Measurements from ENCODE around the gene PNCK. TPM values are rescaled to one million over a fixed set of nuclear protein-coding genes. Genes with fewer than 3 reads are reported as not detected.

The PNCK gene
- total RNA-seq, 2 experiments from 2014 or later = not detected

GRCh38 chrX:153636716-153637115 lies 36.9 kb downstream of the PNCK start:
- no peak overlapping the region for H3K4me3 Mint-ChIP-seq
- DNase-seq (no peak), ATAC-seq (no peak)
- H3K27me3 Mint-ChIP-seq = peaks cover 8% of the 10 kb centered on the region
- H3K27ac Mint-ChIP-seq = no peak overlapping the region
- H3K4me1 Mint-ChIP-seq = no peaks in the 10 kb centered on the region
- no peaks in the 10 kb centered on the region for H3K36me3 Mint-ChIP-seq
- no peaks in the 10 kb centered on the region for H3K9me3 Mint-ChIP-seq (ENCODE audit: low read depth)
- CTCF ChIA-PET = interaction anchor here (1.0 to 1.8 kb wide), 3 partner anchors 8 to 103 kb away, joined by 3 to 7 read pairs (median 3); no protein-coding TSS in a partner anchor

GRCh38 chrX:153635788-153636668 lies 37.6 kb downstream of the PNCK start:
- Mint-ChIP-seq H3K9me3 (ENCODE audit: low read depth) (peaks cover 2% of the 10 kb centered on the region), H3K36me3 (peaks cover 2% of the 10 kb centered on the region), H3K4me3 (no peak overlapping the region), H3K27me3 (peaks cover 2% of the 10 kb centered on the region), H3K27ac (no peak overlapping the region), H3K4me1 (no peaks in the 10 kb centered on the region)
- DNase-seq (no peak), ATAC-seq (no peak)
- CTCF ChIA-PET = interaction anchor here (1.0 to 1.8 kb wide), 5 partner anchors 9 to 102 kb away, joined by 3 to 7 read pairs (median 3); no protein-coding TSS in a partner anchor

GRCh38 chrX:153635388-153635787 lies 38.2 kb downstream of the PNCK start:
- Mint-ChIP-seq H3K4me1 (no peaks in the 10 kb centered on the region), H3K9me3 (ENCODE audit: low read depth) (peaks cover 4% of the 10 kb centered on the region), H3K27me3 (no peaks in the 10 kb centered on the region), H3K36me3 (peaks cover 2% of the 10 kb centered on the region), H3K4me3 (no peak overlapping the region), H3K27ac (no peak overlapping the region)
- ATAC-seq = no peak
- CTCF ChIA-PET = interaction anchor here (1.0 to 1.4 kb wide), 3 partner anchors 12 to 32 kb away, joined by 3 read pairs; no protein-coding TSS in a partner anchor
- no peak for DNase-seq

GRCh38 chrX:153634832-153635231 lies 38.8 kb downstream of the PNCK start:
- ATAC-seq (no peak), DNase-seq (no peak)
- Mint-ChIP-seq H3K36me3 (peaks cover 2% of the 10 kb centered on the region), H3K27me3 (no peaks in the 10 kb centered on the region), H3K27ac (no peak overlapping the region), H3K9me3 (ENCODE audit: low read depth) (peaks cover 4% of the 10 kb centered on the region), H3K4me3 (no peak overlapping the region), H3K4me1 (no peaks in the 10 kb centered on the region)
- CTCF ChIA-PET = no interaction called here

GRCh38 chrX:153634236-153634635 lies 39.4 kb downstream of the PNCK start:
- DNase-seq (no peak), ATAC-seq (no peak)
- Mint-ChIP-seq H3K9me3 (ENCODE audit: low read depth) (peaks cover 4% of the 10 kb centered on the region), H3K4me1 (no peaks in the 10 kb centered on the region), H3K27ac (no peak overlapping the region), H3K4me3 (no peak overlapping the region), H3K36me3 (peaks cover 2% of the 10 kb centered on the region), H3K27me3 (no peaks in the 10 kb centered on the region)
- CTCF ChIA-PET = no interaction called here

- Mint-ChIP-seq H3K36me3 (peaks cover 2% of the 10 kb centered on the region), H3K4me3 (no peak overlapping the region), H3K27ac (no peak overlapping the region), H3K4me1 (no peaks in the 10 kb centered on the region), H3K9me3 (ENCODE audit: low read depth) (peaks cover 4% of the 10 kb centered on the region), H3K27me3 (no peaks in the 10 kb centered on the region)
- DNase-seq (no peak), ATAC-seq (no peak)
- CTCF ChIA-PET = no interaction called here
These were observed 39.9 kb downstream of the PNCK start for GRCh38 chrX:153633607-153634180.

GRCh38 chrX:153633048-153633447 lies 40.6 kb downstream of the PNCK start:
- DNase-seq = no peak
- CTCF ChIA-PET = no interaction called here
- H3K9me3 Mint-ChIP-seq (ENCODE audit: low read depth) = peaks cover 4% of the 10 kb centered on the region
- no peaks in the 10 kb centered on the region for H3K27me3 Mint-ChIP-seq
- H3K36me3 Mint-ChIP-seq = peaks cover 2% of the 10 kb centered on the region
- no peak overlapping the region for H3K27ac Mint-ChIP-seq
- no peak overlapping the region for H3K4me3 Mint-ChIP-seq
- no peak for ATAC-seq
- H3K4me1 Mint-ChIP-seq = no peaks in the 10 kb centered on the region

- no peaks in the 10 kb centered on the region for H3K4me1 Mint-ChIP-seq
- H3K9me3 Mint-ChIP-seq (ENCODE audit: low read depth) = peaks cover 4% of the 10 kb centered on the region
- peaks cover 2% of the 10 kb centered on the region for H3K36me3 Mint-ChIP-seq
- DNase-seq (no peak), ATAC-seq (no peak)
- H3K27me3 Mint-ChIP-seq = no peaks in the 10 kb centered on the region
- no peak overlapping the region for H3K4me3 Mint-ChIP-seq
- H3K27ac Mint-ChIP-seq = no peak overlapping the region
- CTCF ChIA-PET = interaction anchor here (1.2 to 1.9 kb wide), 2 partner anchors 14 to 35 kb away, joined by 3 to 8 read pairs; no protein-coding TSS in a partner anchor
These were observed 41.0 kb downstream of the PNCK start for GRCh38 chrX:153632595-153632946.

- no peak for DNase-seq
- H3K4me1 Mint-ChIP-seq = no peaks in the 10 kb centered on the region
- CTCF ChIA-PET = interaction anchor here (0.8 to 1.9 kb wide), 5 partner anchors 14 to 93 kb away, joined by 3 to 8 read pairs (median 3); no protein-coding TSS in a partner anchor
- peaks cover 4% of the 10 kb centered on the region for H3K9me3 Mint-ChIP-seq (ENCODE audit: low read depth)
- H3K36me3 Mint-ChIP-seq = peaks cover 2% of the 10 kb centered on the region
- no peak overlapping the region for H3K4me3 Mint-ChIP-seq
- no peaks in the 10 kb centered on the region for H3K27me3 Mint-ChIP-seq
- no peak overlapping the region for H3K27ac Mint-ChIP-seq
- ATAC-seq = no peak
These were observed 41.6 kb downstream of the PNCK start for GRCh38 chrX:153631907-153632594.

- no peak overlapping the region for H3K4me3 Mint-ChIP-seq
- no peaks in the 10 kb centered on the region for H3K4me1 Mint-ChIP-seq
- H3K27me3 Mint-ChIP-seq = no peaks in the 10 kb centered on the region
- peaks cover 4% of the 10 kb centered on the region for H3K9me3 Mint-ChIP-seq (ENCODE audit: low read depth)
- CTCF ChIA-PET = interaction anchor here (0.8 to 1.9 kb wide), 5 partner anchors 15 to 92 kb away, joined by 3 to 8 read pairs (median 3); no protein-coding TSS in a partner anchor
- H3K27ac Mint-ChIP-seq = no peak overlapping the region
- peaks cover 2% of the 10 kb centered on the region for H3K36me3 Mint-ChIP-seq
- DNase-seq (no peak), ATAC-seq (no peak)
These were observed 42.3 kb downstream of the PNCK start for GRCh38 chrX:153631346-153631745.

GRCh38 chrX:153628665-153629064 lies 44.9 kb downstream of the PNCK start:
- ATAC-seq (no peak), DNase-seq (no peak)
- H3K27ac Mint-ChIP-seq = no peak overlapping the region
- H3K27me3 Mint-ChIP-seq = no peaks in the 10 kb centered on the region
- H3K4me3 Mint-ChIP-seq = no peak overlapping the region
- H3K9me3 Mint-ChIP-seq (ENCODE audit: low read depth) = peaks cover 4% of the 10 kb centered on the region
- CTCF ChIA-PET = no interaction called here
- no peaks in the 10 kb centered on the region for H3K4me1 Mint-ChIP-seq
- peaks cover 2% of the 10 kb centered on the region for H3K36me3 Mint-ChIP-seq

GRCh38 chrX:153628129-153628528 lies 45.5 kb downstream of the PNCK start:
- CTCF ChIA-PET = no interaction called here
- ATAC-seq = no peak
- peaks cover 2% of the 10 kb centered on the region for H3K36me3 Mint-ChIP-seq
- no peak for DNase-seq
- no peaks in the 10 kb centered on the region for H3K27me3 Mint-ChIP-seq
- H3K4me3 Mint-ChIP-seq = no peak overlapping the region
- H3K27ac Mint-ChIP-seq = no peak overlapping the region
- no peaks in the 10 kb centered on the region for H3K4me1 Mint-ChIP-seq
- H3K9me3 Mint-ChIP-seq (ENCODE audit: low read depth) = peaks cover 4% of the 10 kb centered on the region

GRCh38 chrX:153627675-153628111 lies 45.9 kb downstream of the PNCK start:
- DNase-seq = no peak
- CTCF ChIA-PET = no interaction called here
- H3K4me3 Mint-ChIP-seq = no peak overlapping the region
- no peaks in the 10 kb centered on the region for H3K4me1 Mint-ChIP-seq
- H3K36me3 Mint-ChIP-seq = peaks cover 2% of the 10 kb centered on the region
- no peaks in the 10 kb centered on the region for H3K27me3 Mint-ChIP-seq
- H3K9me3 Mint-ChIP-seq (ENCODE audit: low read depth) = peaks cover 4% of the 10 kb centered on the region
- no peak overlapping the region for H3K27ac Mint-ChIP-seq
- no peak for ATAC-seq
